Lower lobe of right lung (tissue), 2 donors: ENCODE measurements around the gene SLC12A4. TPM values are rescaled to one million over a fixed set of nuclear protein-coding genes. Genes with fewer than 3 reads are reported as not detected.

ENCODE experiments used
- ATAC-seq, 2 donors: fragments of 200-7000 bp; cut with Tn5 transposase; one replicate each; pipeline ENCODE4 v1.9.1; 2020 to 2022; ENCODE audit warnings: mild to moderate bottlenecking in 2 of 2, moderate library complexity in 2 of 2
- DNase-seq: peaks from one replicate; pipeline ENCODE4 v3.0.0-alpha.2; 2020
- H3K27ac ChIP-seq: fragments of 200-600 bp; one replicate; pipeline ENCODE4 v1.8.0; 2022
- H3K27me3 ChIP-seq: fragments of 200-600 bp; one replicate; pipeline ENCODE4 v1.8.0; 2022; ENCODE audit warnings: low read depth
- H3K36me3 ChIP-seq: fragments of 200-600 bp; one replicate; pipeline ENCODE4 v1.8.0; 2022; ENCODE audit warnings: mild to moderate bottlenecking
- H3K4me1 ChIP-seq: fragments of 200-600 bp; one replicate; pipeline ENCODE4 v1.8.0; 2022
- H3K4me3 ChIP-seq: fragments of 200-600 bp; one replicate; pipeline ENCODE4 v1.8.0; 2022; ENCODE audit warnings: mild to moderate bottlenecking
- H3K9me3 ChIP-seq: fragments of 200-600 bp; one replicate; pipeline ENCODE4 v1.8.0; 2022
- intact Hi-C: fragments of 100-400 bp; cut with DNase I; formaldehyde crosslinking; loops from one replicate; pipeline ENCODE4 v1.11.0; 2022
- total RNA-seq: library from RNA; stranded (reverse); fragmentation: NEBNext Ultra II Directional; extraction: Animal tissue kit (Norgen Biotek cat#: 25700); gene quantifications from one replicate; pipeline ENCODE4 v1.2.1, GENCODE V29; 2021
- TF ChIP-seq, protein P1 (sequence below): fragments of 200-600 bp; IDR thresholded peaks from one replicate; pipeline ENCODE4 v1.8.0; 2022; ENCODE audit warnings: antibody characterized with exemption, mild to moderate bottlenecking
- donor health status: DM: no; HTN: yes; CAD: no; lungs with severe emphysema.

The SLC12A4 gene
- total RNA-seq, 1 donor from 2014 or later: 80.3 TPM

DNA sequence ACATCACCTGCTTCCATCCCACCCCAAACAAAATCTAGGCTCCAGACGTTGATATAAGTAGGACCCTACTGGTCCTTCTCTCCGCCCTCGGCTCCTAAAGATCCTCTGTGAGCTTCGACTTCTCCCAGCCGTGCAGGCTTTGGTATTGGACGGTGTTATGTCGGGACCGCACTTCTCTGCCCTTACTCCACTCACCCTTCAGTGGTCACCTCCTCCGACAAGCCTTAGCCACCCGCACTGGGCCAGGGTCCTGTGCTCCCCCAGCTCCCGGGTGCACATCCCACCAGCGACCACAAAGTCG is 33.4 kb downstream of the SLC12A4 start:
- Histone ChIP-seq H3K27me3 (no peaks in the 10 kb centered on the region), H3K4me3 (peak overlapping the region; percentile 97), H3K9me3 (no peaks in the 10 kb centered on the region), H3K36me3 (peaks cover 48% of the 10 kb centered on the region), H3K27ac (peak overlapping the region; percentile 97), H3K4me1 (peaks cover 25% of the 10 kb centered on the region)
- TF ChIP-seq, protein P1, sequence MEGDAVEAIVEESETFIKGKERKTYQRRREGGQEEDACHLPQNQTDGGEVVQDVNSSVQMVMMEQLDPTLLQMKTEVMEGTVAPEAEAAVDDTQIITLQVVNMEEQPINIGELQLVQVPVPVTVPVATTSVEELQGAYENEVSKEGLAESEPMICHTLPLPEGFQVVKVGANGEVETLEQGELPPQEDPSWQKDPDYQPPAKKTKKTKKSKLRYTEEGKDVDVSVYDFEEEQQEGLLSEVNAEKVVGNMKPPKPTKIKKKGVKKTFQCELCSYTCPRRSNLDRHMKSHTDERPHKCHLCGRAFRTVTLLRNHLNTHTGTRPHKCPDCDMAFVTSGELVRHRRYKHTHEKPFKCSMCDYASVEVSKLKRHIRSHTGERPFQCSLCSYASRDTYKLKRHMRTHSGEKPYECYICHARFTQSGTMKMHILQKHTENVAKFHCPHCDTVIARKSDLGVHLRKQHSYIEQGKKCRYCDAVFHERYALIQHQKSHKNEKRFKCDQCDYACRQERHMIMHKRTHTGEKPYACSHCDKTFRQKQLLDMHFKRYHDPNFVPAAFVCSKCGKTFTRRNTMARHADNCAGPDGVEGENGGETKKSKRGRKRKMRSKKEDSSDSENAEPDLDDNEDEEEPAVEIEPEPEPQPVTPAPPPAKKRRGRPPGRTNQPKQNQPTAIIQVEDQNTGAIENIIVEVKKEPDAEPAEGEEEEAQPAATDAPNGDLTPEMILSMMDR: no peak
- DNase-seq (no peak), ATAC-seq (peak in 1 of 2 donors; percentile 0)
- intact Hi-C loops: no loop called here

DNA sequence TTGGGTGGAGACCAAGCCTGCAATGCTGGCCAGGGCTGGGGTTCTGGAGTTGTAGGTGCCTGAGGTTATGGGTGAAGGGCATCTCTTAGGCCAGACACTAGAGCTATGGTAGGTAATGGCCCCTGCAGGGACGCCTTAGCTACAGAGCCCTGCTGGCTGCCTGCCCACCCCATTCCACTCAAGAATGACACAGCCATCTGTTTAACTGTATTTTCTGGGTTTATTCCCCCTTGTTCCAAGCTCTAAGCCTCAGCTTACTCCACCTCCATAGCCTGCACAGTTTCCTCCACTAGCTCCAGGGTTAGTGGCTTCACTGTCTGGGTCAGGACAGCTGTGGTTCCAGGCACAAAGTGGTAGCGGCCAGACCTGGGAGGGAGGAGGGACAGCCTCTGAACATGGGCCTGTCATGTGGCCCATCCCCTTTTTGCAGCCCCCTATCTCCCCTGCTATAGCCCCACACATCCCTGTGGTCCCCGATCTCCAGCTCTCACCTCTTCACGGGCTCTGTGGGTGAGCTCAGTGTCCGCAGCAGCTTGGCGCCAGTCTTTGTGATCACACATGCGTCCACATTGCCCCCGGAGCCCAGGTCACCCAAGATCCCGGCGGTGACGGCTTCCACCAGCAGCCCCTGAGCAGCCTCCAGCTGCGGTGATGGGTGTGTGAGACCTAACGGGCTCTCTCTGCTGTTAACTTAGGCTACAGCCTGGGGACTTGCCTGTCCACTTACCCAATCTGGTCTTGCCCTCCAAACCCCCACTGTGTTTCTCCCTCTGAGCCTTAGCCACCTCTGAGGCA is 33.9 kb downstream of the SLC12A4 start:
- H3K36me3 ChIP-seq: peaks cover 47% of the 10 kb centered on the region
- no peaks in the 10 kb centered on the region for H3K9me3 ChIP-seq
- peak overlapping the region; percentile 97 for H3K4me3 ChIP-seq
- intact Hi-C loops: no loop called here
- H3K4me1 ChIP-seq: peaks cover 25% of the 10 kb centered on the region
- no peaks in the 10 kb centered on the region for H3K27me3 ChIP-seq
- ATAC-seq (no peak), DNase-seq (no peak)
- TF ChIP-seq, protein P1: no peak
- H3K27ac ChIP-seq: peak overlapping the region; percentile 97

DNA sequence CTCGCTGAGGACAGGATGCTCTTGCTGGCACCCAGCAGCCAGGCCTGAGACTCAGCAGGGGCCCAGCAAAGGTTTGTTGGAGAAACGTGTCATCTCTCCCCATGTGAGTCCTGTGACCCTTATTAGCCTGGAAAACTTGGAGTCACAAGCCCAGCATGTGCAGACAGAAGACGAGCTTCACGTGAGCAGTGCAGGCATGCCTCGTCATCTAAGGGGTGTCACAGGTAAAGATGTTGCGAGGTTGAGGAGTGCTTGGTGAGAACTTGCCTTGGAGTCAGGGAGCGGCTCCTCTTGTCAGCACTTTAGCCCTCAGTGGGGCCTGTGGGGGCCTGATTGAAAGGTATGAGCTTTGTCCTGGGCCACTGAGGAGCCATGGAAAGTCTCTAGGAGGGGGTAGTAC is 34.6 kb downstream of the SLC12A4 start:
- no peak for ATAC-seq
- no peak overlapping the region for H3K27ac ChIP-seq
- intact Hi-C loops: no loop called here

DNA sequence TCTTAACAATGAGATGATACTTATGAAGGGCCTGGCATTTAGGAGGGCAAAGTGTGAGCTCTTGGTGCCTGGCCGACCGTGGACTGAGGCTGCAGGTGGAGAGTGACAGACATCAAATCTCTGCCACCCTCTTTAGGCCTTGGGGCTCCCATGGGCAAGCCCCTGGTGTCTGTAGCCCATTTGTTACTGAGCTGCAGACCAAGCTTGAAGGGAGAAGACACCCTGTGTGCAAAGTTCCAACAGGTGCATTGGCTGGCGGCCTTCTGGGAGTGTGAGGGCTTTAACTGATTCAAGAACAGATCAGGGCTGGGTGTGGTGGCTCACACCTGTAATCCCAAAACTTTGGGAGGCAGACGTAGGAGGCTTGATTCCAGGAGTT is 36.0 kb downstream of the SLC12A4 start:
- intact Hi-C loops: no loop called here
- H3K4me1 ChIP-seq: peaks cover 20% of the 10 kb centered on the region
- H3K36me3 ChIP-seq: peaks cover 62% of the 10 kb centered on the region
- no peaks in the 10 kb centered on the region for H3K9me3 ChIP-seq
- DNase-seq: no peak
- ATAC-seq: no peak
- H3K4me3 ChIP-seq: no peak overlapping the region
- no peaks in the 10 kb centered on the region for H3K27me3 ChIP-seq
- TF ChIP-seq, protein P1: no peak
- H3K27ac ChIP-seq: no peak overlapping the region

More for the DNA sequence above, 34.6 kb downstream of the SLC12A4 start:
- peaks cover 25% of the 10 kb centered on the region for H3K4me1 ChIP-seq
- peaks cover 50% of the 10 kb centered on the region for H3K36me3 ChIP-seq
- TF ChIP-seq, protein P1: no peak
- H3K9me3 ChIP-seq: no peaks in the 10 kb centered on the region
- DNase-seq: no peak
- H3K27me3 ChIP-seq: no peaks in the 10 kb centered on the region
- H3K4me3 ChIP-seq: no peak overlapping the region

DNA sequence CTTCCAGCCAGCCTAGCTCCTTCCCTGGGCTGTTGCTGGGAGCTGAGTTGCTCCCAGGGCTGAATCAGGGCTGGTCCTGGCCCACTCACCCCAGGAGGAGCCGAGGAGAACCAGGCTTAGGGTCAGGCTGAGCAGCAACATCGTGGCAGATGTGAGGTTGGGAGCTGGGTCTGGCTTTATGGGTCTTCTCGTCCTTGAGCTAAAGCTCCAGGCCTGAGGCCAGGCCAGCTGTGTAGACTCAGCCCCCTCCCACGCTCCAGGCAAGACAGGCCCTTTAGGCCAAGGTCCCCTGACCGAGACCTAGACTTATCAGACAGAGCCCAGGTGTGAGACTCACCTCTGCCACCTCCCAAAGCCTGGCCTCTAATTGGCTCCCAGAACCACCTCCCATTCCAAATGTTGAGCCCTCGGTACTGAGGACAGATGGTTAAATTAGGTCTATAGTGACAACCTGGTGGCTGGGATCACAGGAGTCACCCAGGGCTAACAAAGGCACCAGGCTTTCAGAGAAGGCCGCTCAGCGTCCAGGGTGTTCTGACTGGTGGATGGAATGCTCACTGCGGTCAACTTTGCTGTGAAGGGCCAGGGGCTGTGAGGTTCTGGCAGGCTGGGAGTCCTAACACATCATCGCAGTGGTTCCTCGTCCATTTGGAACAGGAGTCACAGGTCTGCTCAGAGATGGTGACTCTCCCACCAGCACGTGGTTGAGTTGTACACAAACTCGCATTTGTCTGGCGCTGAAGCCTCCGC is 36.5 kb downstream of the SLC12A4 start, which contains the start of gene CTRL:
Gene CTRL (minus strand): TSS at position 151 of the 750 bp plus-strand sequence. CDS start 10 bp downstream, at position 141.
- H3K27ac ChIP-seq: no peak within 1 kb of the TSS
- intact Hi-C loops: no loop called here
- peaks cover 16% of the 10 kb centered on the region for H3K4me1 ChIP-seq
- H3K27me3 ChIP-seq: no peaks in the 10 kb centered on the region
- no peak for ATAC-seq
- no peak for DNase-seq
- no peaks in the 10 kb centered on the region for H3K9me3 ChIP-seq
- no peak within 1 kb of the TSS for H3K4me3 ChIP-seq
- H3K36me3 ChIP-seq: peaks cover 68% of the 10 kb centered on the region
- TF ChIP-seq, protein P1: no peak
